Measurements from ENCODE around the gene VAV2.

GRCh38 chr9:133950192-133950591 is 41.9 kb downstream of the VAV2 start:
- no peak for TF ChIP-seq CTCF (IDR thresholded peaks at IDR 0.05)
- no peak for TF ChIP-seq ZFX (IDR thresholded peaks at IDR 0.05; ENCODE audit: borderline replicate concordance)
